K562 (cell line): Measurements from ENCODE around the gene ERLEC1.

Experiments
- ETV6 ChIP-seq, 3 experiments: fragments of 150-350 bp in 1 of 3; sonication (generic) in 1 of 3; formaldehyde crosslinking in 1 of 3; IDR thresholded peaks; 2 replicates each; pipeline versions ENCODE4 v1.6.1 to v1.8.0; 2014 to 2022; ENCODE audit warnings: borderline replicate concordance in 2 of 3, low read depth in 2 of 3, antibody characterized with exemption in 1 of 3, low read length in 1 of 3, mild to moderate bottlenecking in 1 of 3, missing genetic modification reagents in 1 of 3
- FOXM1 ChIP-seq, 2 experiments: fragments of 450-650 bp in 1 of 2; sonication (generic) in 1 of 2; formaldehyde crosslinking in 1 of 2; IDR thresholded peaks; 2 replicates each; pipeline versions ENCODE4 v1.6.1 to v1.9.0; 2017 to 2022; ENCODE audit warnings: low read depth in 2 of 2, mild to moderate bottlenecking in 2 of 2, missing genetic modification reagents in 1 of 2, moderate library complexity in 1 of 2
- HNRNPH1 ChIP-seq: fragments of 200-400 bp; formaldehyde crosslinking; optimal IDR thresholded peaks from 2 replicates; pipeline ENCODE3; 2017; ENCODE audit warnings: low read depth, mild to moderate bottlenecking, low read length, moderate library complexity
- MTF1 ChIP-seq: fragments of 250-450 bp; sonication (Bioruptor Pico); IDR thresholded peaks from 2 replicates; pipeline ENCODE4 v1.9.0; 2021; ENCODE audit warnings: moderate library complexity, mild to moderate bottlenecking, inconsistent platforms, borderline replicate concordance
- SMC3 ChIP-seq: conservative IDR thresholded peaks from 2 replicates; pipeline ENCODE4 v1.6.1; 2011; ENCODE audit warnings: low read depth, low read length, improper control_type of control experiment; ENCODE audit not compliant: insufficient read depth
- TF ChIP-seq, protein P1 (sequence below): fragments of 450-650 bp; IDR thresholded peaks from 2 replicates; pipeline ENCODE4 v1.6.1; 2018; ENCODE audit warnings: mild to moderate bottlenecking, low read depth; ENCODE audit not compliant: partially characterized antibody
- TF ChIP-seq, protein P2 (sequence below): sonication (generic); formaldehyde crosslinking; IDR thresholded peaks from 2 replicates; pipeline ENCODE4 v1.8.1; 2023; ENCODE audit warnings: mild to moderate bottlenecking, missing genetic modification reagents

GRCh38 chr2:53842891-53843290 lies 56.0 kb downstream of the ERLEC1 start:
- no peak for TF ChIP-seq HNRNPH1
- no peak for TF ChIP-seq SMC3
- TF ChIP-seq FOXM1 (IDR thresholded peaks at IDR 0.05; ENCODE audit: low read depth): no peak
- no peak for TF ChIP-seq FOXM1 (CRISPR knock-in tag; IDR thresholded peaks at IDR 0.05; ENCODE audit: low read depth)
- TF ChIP-seq ETV6 (IDR thresholded peaks at IDR 0.05; ENCODE audit: borderline replicate concordance in 1 of 2, low read depth in 2 of 2, low read length in 1 of 2): no peak
- no peak for TF ChIP-seq ETV6 (CRISPR knock-in tag; IDR thresholded peaks at IDR 0.05; ENCODE audit: borderline replicate concordance)
- TF ChIP-seq, protein P1, sequence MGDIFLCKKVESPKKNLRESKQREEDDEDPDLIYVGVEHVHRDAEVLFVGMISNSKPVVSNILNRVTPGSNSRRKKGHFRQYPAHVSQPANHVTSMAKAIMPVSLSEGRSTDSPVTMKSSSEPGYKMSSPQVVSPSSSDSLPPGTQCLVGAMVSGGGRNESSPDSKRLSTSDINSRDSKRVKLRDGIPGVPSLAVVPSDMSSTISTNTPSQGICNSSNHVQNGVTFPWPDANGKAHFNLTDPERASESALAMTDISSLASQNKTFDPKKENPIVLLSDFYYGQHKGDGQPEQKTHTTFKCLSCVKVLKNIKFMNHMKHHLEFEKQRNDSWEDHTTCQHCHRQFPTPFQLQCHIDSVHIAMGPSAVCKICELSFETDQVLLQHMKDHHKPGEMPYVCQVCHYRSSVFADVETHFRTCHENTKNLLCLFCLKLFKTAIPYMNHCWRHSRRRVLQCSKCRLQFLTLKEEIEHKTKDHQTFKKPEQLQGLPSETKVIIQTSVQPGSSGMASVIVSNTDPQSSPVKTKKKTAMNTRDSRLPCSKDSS: no peak
- TF ChIP-seq MTF1 (CRISPR knock-in tag): no peak
- TF ChIP-seq, protein P2, sequence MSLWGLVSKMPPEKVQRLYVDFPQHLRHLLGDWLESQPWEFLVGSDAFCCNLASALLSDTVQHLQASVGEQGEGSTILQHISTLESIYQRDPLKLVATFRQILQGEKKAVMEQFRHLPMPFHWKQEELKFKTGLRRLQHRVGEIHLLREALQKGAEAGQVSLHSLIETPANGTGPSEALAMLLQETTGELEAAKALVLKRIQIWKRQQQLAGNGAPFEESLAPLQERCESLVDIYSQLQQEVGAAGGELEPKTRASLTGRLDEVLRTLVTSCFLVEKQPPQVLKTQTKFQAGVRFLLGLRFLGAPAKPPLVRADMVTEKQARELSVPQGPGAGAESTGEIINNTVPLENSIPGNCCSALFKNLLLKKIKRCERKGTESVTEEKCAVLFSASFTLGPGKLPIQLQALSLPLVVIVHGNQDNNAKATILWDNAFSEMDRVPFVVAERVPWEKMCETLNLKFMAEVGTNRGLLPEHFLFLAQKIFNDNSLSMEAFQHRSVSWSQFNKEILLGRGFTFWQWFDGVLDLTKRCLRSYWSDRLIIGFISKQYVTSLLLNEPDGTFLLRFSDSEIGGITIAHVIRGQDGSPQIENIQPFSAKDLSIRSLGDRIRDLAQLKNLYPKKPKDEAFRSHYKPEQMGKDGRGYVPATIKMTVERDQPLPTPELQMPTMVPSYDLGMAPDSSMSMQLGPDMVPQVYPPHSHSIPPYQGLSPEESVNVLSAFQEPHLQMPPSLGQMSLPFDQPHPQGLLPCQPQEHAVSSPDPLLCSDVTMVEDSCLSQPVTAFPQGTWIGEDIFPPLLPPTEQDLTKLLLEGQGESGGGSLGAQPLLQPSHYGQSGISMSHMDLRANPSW (CRISPR knock-in tag): no peak
